ENCODE results near the gene TUBE1.

DNA sequence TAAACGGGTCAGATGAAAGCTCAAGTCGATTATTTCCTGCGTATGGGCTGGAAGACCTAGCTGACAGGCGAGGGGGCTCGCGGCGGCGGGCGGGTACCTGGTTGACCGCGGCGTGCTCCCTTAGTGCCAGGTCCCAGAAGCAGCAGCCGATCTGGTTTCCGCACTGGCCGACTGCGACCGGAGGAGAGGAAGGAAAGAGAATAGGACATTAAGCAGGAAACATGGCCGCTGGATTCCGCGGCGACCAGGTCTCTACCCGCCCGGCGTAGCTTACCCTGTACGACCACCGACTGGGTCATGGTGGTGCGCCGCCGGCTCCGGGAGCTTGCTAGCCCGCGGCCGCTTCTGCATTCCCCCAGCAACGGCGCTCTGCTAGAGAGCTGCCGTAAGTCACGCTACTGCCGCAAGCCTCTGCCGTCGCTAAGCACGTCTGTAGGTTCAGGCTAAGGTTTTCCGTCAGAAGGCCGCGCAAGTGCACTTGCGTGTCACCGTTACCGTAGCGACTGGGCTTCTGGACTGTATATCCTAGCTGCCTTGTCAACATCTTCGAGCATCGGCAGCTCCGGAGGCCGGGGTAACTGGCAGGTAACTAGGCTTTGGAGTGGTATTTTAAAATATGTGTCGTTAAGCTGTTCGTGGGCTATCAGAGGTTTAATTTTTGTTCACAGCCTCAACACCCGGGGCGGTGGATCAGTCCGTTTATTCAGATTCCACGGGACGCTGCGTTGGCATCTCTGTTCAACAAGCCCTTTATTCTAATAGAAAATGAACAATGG, at the start of gene TUBE1, which contains the start of gene FAM229B:
- TF ChIP-seq, protein P1, sequence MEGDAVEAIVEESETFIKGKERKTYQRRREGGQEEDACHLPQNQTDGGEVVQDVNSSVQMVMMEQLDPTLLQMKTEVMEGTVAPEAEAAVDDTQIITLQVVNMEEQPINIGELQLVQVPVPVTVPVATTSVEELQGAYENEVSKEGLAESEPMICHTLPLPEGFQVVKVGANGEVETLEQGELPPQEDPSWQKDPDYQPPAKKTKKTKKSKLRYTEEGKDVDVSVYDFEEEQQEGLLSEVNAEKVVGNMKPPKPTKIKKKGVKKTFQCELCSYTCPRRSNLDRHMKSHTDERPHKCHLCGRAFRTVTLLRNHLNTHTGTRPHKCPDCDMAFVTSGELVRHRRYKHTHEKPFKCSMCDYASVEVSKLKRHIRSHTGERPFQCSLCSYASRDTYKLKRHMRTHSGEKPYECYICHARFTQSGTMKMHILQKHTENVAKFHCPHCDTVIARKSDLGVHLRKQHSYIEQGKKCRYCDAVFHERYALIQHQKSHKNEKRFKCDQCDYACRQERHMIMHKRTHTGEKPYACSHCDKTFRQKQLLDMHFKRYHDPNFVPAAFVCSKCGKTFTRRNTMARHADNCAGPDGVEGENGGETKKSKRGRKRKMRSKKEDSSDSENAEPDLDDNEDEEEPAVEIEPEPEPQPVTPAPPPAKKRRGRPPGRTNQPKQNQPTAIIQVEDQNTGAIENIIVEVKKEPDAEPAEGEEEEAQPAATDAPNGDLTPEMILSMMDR (IDR thresholded peaks at IDR 0.05; ENCODE audit: insufficient read depth, low read length, poor library complexity, severe bottlenecking), result no peak
- TF ChIP-seq EZH2phosphoT487 (conservative IDR thresholded peaks at IDR 0.05; ENCODE audit: low read length), result no peak
